Measurements from ENCODE around the gene GCN1.

Gene GCN1

DNA sequence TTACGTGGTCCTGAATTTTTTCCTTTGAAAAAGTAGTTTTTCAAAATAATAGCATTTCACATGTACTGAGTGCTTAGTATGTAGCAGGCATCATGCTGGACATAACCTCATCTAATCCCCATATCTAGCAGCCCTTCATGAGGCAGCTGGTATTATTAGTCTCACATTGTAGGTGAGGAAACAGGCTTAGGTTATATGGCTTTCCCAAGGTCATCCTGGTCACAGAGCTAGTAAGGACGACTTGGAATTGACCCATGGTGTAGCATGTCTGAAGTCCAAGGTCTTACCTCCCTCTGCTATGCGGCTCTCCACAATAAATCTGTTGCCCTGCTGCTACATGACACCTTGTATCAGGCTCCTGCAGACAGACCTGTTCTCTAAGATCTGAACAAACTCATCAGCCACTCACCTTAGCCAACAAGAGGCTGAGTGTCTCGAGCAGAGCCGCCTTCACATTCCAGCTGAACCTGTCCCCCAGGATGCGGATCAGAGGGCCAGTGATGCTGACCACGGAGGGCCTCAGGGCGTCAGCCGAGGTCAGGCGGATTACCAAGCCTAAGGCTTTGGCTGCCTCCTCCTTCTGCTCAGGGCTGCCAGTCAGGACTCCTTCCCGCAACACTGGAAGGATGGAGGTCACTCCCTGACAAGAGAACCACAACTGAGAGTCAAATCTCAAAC is 58.3 kb downstream of the GCN1 start:
- DNase-seq, result no peak

DNA sequence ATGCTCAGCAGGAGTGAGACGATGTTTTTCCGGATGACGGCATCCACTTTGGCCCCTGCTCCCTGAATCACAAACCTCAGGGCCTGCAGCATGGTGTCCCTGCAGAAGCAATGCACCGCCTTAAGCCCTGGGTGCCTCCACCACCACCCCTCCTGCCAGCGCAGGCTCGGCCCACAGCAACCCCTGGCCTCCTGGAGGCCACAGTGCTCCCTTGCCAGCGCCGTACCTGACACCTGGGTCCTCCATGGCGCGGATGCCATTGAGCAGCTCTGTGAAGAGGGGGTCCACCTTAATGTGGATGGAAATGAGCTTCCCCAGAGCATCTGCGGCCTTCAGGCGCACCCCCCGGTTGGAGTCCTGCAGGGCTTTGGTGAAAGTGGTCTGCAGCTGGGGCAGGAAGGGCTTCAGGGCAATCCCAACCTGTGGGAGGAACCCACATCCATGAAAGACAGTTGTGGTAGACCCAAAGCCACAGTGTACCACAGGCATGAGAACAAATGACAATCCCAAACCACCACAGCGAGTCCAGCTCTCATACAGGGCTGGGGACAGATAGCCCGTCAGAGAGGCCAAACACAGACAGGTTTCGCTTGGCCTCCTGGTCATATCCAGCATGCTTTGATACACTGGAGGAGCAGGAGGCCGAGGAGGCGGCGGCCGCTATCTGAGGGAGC is 60.1 kb downstream of the GCN1 start:
- DNase-seq, result no peak

DNA sequence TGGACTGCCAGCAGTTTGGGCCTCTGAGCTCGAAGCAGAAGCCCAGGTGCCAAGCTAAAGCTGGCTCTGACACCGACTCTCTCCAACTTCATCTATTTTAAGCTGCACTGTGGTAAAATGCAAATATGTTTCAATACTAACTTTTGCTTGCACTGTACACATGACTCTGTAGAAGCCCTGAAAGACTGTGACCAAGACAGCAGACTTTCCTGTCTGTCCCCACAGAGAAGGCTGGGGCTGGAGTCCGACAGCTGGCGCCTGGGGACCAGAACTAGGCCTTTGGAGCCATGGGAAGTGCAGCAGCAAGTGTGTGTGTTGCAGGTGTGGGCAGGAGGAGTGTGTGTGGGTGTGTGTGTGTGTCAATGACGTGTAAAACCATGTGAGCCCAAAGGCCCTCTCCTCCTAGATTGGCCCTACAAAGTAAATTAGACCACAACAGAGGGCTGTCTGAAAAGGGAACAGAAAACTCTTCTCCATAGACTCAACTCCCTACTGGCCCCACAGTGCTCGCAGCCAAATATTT is 61.6 kb downstream of the GCN1 start:
- no peak for DNase-seq

DNA sequence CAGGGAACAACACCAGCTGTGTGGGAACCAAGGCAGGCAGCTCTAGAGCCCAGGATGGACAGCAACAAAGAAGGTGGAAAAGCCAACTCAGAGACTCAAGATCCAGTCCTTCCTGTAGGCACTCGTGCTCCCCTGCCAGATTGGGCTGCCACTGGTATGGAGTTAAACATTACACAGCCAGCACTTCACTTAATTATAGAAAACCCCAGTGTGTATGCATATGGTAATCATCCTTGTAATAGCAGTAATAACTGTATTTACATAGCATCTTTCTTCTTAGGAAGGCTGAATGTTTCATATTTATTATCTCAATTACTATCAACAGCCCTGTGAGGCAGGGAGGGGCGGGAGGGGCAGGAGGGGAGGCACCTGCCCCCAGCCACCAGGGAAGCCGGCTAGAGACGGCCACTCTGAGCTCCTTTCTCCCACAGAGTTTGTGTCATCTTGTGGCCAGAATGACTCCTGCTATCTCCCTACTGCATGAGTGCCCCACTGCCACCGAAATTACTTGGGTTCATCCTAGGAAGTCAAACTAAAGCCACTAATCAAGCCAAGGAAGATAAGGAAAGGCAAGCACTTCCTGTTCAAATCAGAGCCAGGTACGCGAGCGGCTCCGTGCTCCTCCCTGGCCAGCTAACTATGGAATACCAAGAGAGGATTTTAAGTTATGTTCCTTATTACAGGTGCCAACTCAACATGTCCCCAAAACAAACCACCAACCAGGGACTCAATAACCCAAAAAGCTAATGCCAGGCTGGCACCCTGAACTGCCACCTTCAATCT is 62.3 kb downstream of the GCN1 start:
- DNase-seq, result no peak

DNA sequence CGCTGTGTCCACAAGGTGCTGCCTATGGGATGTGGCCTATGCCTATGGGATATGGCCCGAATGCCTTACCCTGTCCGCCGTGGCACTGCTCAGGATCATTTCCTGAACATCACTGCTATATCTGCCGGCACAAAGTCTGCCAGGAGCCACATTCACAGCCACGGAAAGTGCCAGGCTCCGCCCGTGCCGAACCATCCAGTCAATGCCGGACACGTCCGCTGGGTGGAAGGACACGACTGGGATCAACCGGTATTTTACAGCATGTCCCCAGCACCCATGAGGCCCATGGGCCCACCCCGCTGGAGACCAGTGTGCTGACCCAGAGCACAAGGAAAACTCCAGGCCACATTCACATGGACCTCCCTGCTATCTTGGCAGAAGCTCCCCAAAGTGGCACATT is 63.4 kb downstream of the GCN1 start:
- no peak for DNase-seq

DNA sequence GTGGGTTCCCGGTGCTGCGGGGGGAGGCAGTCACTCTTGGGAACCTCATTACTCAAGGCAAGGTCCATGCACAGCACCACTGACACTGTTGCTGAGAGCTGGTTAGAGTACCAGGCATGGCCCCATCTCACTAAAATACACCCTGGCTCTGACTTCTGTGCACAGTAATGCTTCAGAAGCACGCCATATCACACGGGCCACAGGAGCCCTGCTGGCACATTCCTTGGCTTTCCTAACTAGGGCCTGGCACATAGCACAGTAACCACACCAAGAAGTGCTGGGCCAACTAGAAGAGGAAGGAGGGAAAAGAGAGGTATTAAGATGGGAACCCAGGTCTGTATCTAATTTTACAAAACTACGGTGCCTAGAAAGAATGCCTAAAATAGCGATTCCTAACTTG is 64.5 kb downstream of the GCN1 start:
- no peak for DNase-seq

DNA sequence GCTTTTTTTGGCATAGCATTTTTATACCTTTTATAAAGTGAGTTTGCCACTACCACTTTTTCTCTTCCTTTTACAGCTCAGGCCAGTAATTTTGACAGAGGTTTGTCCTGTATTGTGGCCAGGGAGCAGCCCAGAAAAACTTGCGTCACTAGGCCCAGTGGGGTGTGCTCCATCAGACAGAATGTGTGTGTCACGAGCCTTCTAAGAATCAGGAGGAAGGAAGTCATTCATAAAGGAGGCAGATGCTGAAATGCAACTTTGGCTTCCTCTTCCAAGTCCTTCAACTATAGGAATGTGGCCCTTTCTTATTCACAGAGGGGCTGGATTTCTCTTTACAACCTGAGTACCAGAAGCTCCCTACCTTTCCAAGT is 67.9 kb downstream of the GCN1 start:
- DNase-seq, result peak; percentile 38

DNA sequence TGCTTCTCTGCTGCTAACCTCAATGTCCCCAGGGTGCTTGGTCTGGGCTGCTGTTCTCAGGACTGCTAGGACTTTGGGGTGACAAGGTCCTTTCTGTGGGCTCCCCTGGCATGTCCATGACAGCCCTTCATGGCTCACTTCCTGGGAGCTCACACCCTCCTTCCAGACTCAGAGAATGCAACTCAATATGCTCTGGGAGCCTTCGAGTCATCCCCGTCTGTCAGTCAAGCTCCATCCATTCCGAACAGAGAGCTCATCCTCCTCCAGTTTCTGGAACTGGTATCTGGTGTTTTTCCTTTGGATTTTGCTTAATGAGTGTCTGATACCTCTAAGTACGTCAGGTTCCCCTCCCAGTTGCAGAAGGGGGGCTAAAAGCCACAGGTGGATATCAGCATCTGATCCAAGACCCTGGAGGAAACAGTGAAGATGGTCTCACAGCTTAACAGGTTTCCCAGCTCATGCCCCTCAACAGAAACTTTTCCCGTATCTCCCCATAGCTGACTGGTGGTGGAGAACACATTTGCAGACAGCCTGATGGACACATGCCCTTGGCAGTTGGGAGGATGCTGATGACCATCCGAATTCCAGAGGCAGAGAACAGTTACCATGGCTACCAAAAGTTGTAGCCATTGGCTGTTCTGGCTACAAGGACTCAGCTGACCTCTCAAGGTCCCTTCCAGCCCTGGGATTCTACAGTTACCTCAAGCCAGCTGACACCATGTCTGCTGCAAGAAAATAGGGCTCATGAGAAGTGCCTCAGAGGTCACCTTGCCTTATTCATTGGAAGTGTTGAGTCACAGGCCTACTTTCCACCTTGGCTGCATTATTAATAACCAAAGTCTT is 68.5 kb downstream of the GCN1 start:
- DNase-seq, result no peak

DNA sequence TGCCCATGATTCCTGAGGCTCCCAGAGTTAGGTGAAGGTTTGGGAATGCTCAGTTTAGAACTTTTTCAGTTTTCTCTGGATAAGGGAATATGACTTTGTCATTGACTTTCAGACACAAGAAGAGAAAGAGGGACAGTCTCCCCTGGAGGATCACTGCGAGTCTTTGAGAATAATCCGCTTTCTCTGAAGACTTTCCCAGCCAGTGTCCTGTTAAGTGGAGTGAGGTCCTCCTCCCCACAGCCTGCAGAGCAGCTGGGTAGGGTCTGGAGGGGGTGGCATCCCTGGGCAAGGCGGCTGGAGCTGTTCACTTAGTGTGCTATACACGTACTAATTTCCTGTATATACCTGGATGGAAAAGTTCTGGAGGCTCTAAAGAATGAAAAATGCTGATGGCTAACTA is 69.5 kb downstream of the GCN1 start:
- DNase-seq, result no peak

DNA sequence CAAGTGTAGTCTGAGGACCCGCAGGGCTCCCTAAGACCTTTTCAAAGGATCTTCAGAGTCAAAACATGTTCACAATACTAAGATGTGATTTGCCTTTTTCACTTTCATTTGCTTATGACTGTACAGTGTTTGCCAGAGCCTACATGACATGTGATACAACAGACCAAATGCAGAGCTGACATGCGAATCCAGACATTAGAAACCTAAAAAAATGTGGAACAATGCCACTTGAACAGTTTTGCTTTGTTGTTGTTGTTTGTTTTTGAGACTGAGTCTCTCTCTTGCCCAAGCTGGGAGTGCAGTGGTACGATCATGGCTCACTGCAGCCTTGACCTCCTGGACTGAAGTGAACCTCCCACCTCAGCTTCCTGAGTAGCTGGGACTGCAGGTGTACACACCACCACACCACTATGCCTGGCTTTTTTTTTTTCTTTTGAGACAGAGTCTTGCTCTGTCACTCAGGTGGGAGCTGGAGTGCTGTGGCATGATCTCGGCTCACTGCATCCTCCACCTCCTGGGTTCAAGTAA is 72.7 kb downstream of the GCN1 start:
- no peak for DNase-seq

DNA sequence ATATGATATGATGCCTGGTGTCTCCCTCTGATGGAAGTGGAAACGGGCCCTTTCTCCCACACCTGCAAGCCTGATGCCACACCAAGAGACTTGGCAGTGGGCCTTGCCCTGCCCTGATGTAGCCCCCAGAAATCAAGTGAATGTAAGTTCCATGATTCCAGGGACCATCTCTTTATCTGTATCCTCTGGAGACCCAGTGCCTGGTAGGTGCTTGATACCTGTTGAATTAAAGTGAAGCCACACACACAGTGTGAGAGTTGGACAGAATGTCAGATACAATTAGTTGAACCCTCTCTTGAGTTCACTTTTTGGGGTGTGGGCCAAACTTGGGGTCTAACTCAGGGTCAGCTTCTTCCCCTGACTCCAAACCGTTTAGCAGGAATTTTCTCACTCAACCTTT is 73.2 kb downstream of the GCN1 start:
- DNase-seq, result no peak

DNA sequence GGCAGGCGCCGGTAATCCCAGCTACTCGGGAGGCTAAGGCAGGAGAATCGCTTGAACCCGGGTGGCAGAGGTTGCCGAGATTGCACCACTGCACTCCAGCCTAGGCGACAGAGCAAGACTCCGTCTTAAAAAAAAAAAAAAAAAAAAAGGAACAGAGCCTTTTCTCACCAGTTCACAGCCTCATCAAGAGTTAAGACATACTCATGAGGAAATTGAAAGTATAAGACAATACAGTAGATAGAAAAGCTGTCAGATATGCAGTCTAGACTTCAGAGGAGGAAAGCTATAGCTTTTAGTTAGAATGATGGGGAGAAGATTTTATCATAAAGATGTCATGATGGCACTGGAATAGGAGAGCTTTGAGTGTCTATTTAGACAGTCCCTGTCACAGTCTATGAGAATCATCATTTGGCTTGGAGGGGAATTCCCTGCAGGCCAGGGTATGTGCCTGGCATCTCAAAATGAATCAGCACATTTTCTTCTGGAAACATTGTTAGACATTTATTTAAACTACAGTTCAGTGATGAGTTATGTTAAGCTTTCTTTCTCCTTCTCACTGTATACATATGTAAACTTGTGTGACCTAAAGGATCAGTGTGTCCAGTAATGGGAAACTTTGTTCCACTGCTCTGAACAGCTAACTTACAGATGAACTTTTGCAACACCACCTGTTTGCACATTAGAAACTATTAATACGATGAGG is 75.1 kb downstream of the GCN1 start:
- no peak for DNase-seq

DNA sequence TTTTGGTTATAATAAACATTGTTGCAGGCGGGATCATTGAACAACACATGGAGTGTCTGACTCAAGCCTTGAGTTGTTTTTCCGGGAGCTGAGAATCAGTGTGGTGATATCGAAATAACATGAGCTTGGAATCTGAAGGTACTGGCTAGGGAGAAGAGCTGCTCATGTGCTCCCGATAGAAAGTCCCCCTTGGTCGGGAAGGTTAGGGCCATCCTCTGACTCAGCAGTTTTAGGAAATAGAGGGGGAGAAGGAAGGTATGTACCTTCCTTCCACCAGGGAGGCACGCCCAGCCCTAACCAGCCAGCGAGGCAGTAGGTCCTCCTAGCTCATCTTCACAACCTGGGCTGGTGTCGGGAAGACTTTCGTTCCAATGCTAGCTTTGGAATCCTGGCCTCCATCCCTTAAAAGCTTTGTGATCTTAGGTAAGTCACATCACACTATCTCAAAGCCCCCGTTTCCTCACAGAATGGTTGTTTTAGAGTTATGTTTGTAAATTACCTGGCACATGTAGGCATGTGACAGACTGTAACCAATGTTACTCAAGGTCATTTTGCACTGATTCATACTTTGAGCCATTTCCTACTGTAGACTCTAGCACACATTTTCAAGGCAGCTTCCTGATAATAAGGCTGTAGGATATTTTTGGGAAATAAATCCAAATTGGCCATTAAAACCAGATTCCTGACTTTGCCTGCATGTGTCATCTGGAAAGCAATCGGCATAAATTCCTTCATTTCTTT is 76.0 kb downstream of the GCN1 start:
- DNase-seq, result no peak

DNA sequence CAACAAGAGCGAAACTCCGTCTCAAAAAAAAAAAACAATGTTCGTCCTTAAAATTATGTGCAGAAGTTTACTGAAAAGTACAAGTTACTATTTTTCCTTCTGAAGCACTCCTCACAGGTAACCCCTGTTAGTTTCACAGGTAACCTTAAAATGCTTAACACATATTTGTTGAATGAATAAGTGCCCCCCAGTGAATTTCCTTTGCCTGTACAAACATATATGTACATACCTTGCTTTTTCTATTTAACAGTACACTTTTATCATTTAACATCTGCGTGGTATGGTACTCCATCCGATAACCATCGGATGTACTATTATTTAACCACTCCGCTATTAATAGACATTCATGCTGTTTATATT is 76.6 kb downstream of the GCN1 start:
- no peak for DNase-seq

DNA sequence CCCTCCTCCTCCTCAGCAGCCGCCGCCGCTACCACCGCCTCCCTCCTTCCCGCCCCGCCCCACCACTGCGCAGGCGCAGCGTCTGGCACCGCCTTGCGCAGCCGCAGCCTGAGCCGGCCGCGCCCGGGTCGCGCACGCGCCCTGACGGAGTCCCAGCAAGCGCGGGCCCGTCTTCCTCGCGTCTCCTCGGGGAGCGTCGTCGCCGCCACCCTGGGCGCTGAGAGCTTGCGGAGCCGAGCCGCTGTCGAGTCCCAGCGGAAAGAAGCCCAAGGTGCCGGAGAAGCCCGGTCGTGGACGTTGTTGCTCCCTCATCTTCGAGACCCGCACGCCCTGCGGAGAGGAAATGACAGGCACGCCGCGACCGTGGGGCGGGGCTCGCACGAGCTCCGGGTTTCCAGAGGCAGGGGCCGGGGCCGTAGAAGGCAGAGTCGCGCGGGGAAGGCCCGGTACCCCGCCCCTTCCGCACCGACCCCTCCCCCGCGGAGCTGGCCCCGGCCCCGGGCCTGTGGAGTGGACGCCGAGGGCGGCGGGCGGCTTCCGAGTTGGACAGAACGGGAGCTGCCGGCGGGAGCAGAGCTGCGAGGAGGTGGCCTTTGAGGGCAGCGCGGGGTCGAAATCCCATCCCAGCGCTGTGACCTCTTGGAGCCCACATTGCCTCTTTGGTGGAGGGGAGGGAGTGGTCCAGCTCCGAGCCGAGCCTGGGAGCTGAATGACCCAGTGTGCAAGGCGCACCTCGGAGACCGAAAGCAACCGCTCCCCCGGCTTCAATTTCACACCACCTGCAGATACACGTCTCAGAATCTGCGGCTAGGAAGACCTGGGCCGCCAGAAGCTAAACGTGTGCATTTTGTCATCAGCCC is 77.5 kb downstream of the GCN1 start:
- DNase-seq, result peak; percentile 94

DNA sequence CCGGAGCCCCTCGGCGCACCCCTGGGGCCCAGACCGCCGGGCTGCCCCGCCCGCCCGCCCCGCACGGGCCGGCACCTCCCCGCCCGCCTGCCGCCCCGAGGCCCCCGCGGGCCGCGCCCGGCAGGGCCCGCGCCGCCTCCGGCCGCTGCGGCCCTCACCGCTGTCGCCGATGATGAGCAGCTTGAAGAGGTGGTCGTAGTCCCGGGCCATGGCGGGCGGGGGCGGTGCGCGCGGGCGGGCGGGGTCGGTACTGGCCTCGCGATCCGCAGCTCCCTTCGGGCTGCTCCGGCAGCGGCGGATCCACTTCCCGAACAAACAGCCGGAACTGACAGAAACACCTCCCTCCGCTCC is 78.1 kb downstream of the GCN1 start, which contains the start of gene RAB35:
Gene RAB35 (minus strand): TSS at position 313 of the 351 bp plus-strand sequence. CDS start 103 bp downstream, at position 210.
- no peak for DNase-seq

DNA sequence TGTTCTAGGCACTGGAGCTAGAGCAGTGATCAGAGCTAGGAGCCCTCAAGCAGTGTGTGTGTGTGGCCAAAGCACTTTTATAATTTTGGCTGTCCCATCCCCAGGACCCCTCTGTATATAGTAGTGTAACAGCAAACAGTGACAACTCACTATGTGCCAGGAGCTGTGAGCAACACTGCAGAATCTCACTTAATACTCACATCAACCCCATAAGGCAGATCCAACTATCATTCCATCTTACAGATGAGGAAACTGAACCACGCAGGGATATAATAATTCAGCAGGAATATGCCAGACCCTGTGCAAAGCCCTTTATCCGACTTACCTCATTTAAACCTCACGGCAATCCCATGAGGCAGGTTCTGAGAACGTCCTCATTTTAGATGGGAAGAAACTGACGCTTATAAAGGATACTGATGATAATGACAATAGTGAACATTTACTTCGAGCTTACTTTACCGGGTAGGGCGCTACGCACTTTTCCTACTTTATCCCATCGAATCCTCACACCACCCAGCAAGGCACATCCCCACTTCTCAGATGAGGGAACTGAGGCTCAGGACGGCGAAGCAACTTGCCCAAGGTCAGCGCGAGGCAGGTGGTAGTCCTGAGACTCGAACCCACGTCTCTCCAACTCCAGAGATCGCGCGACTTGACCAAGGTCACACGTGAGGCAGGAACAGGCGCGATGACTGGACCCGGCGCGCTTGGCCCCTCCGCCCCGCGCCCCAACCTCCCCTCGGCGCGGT is 78.6 kb downstream of the GCN1 start:
- no peak for DNase-seq

DNA sequence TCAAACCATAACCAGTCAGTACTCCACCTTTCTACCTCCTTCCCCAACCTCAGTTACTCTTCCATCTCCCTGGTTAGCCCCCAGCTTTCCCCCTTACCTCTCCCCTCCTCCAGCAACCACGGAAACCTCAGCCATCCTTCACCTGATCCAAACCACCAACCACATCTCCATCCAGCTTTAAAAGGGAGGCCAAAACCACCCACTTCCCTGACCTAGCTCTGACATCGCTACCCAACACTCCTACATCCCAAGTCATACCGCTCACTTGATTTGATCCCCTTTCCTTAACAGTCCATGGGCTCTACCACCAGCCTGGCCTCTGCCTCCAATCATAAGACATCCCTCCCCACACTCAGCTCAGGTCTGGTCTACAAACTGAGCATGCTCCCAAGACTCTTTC is 79.4 kb downstream of the GCN1 start:
- DNase-seq, result no peak
